Epithelial cell of prostate (primary cell): Measurements from ENCODE around the gene NAV2.

Experiments
- DNase-seq: peaks from one replicate; pipeline ENCODE4 v3.0.0-alpha.2; 2011; ENCODE audit warnings: low read depth, low spot score
- H3K27ac ChIP-seq: fragments of 450-650 bp; 2 replicates; pipeline ENCODE4 v1.5.1; 2017; ENCODE audit warnings: mild to moderate bottlenecking

NAV2 gene

GRCh38 chr11:19769820-19770219 lies 57.2 kb downstream of the NAV2 start:
- H3K27ac ChIP-seq, result no peak overlapping the region
- no peak for DNase-seq

- no peak overlapping the region for H3K27ac ChIP-seq
- DNase-seq, result no peak
These were observed 57.6 kb downstream of the NAV2 start for GRCh38 chr11:19770277-19770676.

- DNase-seq, result no peak
- no peak overlapping the region for H3K27ac ChIP-seq
These were observed 58.8 kb downstream of the NAV2 start for GRCh38 chr11:19771463-19771862.

GRCh38 chr11:19772480-19772879 lies 59.8 kb downstream of the NAV2 start:
- H3K27ac ChIP-seq, result no peak overlapping the region
- no peak for DNase-seq

- DNase-seq, result no peak
- no peak overlapping the region for H3K27ac ChIP-seq
These were observed 61.7 kb downstream of the NAV2 start for GRCh38 chr11:19774329-19774728.

- no peak overlapping the region for H3K27ac ChIP-seq
- DNase-seq, result no peak
These were observed 62.4 kb downstream of the NAV2 start for GRCh38 chr11:19774817-19775580.

GRCh38 chr11:19775622-19776021 lies 63.0 kb downstream of the NAV2 start:
- no peak overlapping the region for H3K27ac ChIP-seq
- no peak for DNase-seq

GRCh38 chr11:19777039-19777376 lies 64.4 kb downstream of the NAV2 start:
- no peak for DNase-seq

GRCh38 chr11:19777377-19778102 lies 64.9 kb downstream of the NAV2 start:
- no peak for DNase-seq
- H3K27ac ChIP-seq, result no peak overlapping the region

More at GRCh38 chr11:19777039-19777376, 64.4 kb downstream of the NAV2 start:
- H3K27ac ChIP-seq, result no peak overlapping the region

GRCh38 chr11:19779740-19780139 lies 67.1 kb downstream of the NAV2 start:
- no peak overlapping the region for H3K27ac ChIP-seq
- DNase-seq, result no peak

- H3K27ac ChIP-seq, result no peak overlapping the region
- DNase-seq, result no peak
These were observed 68.7 kb downstream of the NAV2 start for GRCh38 chr11:19781351-19781750.

GRCh38 chr11:19785265-19785664 lies 72.6 kb downstream of the NAV2 start:
- no peak for DNase-seq
- no peak overlapping the region for H3K27ac ChIP-seq

- no peak for DNase-seq
- no peak overlapping the region for H3K27ac ChIP-seq
These were observed 74.0 kb downstream of the NAV2 start for GRCh38 chr11:19786644-19787043.

GRCh38 chr11:19788435-19788834 lies 75.8 kb downstream of the NAV2 start:
- no peak overlapping the region for H3K27ac ChIP-seq
- DNase-seq, result no peak

GRCh38 chr11:19789245-19789644 lies 76.6 kb downstream of the NAV2 start:
- no peak for DNase-seq
- no peak overlapping the region for H3K27ac ChIP-seq

GRCh38 chr11:19789835-19790710 lies 77.4 kb downstream of the NAV2 start:
- no peak for DNase-seq
- H3K27ac ChIP-seq, result no peak overlapping the region

- DNase-seq, result no peak
- H3K27ac ChIP-seq, result no peak overlapping the region
These were observed 78.4 kb downstream of the NAV2 start for GRCh38 chr11:19790831-19791552.

GRCh38 chr11:19792510-19792909 lies 79.9 kb downstream of the NAV2 start:
- DNase-seq, result no peak
- H3K27ac ChIP-seq, result no peak overlapping the region

GRCh38 chr11:19793326-19793725 lies 80.7 kb downstream of the NAV2 start:
- DNase-seq, result no peak
- no peak overlapping the region for H3K27ac ChIP-seq

- no peak overlapping the region for H3K27ac ChIP-seq
- DNase-seq, result no peak
These were observed 81.5 kb downstream of the NAV2 start for GRCh38 chr11:19794161-19794560.
